GM15510 (cell line): ENCODE results near the gene KSR1.

Experiments used
- POLR2A ChIP-seq: IDR thresholded peaks from 3 replicates; pipeline ENCODE4 v1.6.1; 2011; ENCODE audit warnings: borderline replicate concordance; ENCODE audit not compliant: insufficient read length; ENCODE audit errors: extremely low read depth

KSR1 gene

GRCh38 chr17:27670791-27671590 lies 214.7 kb downstream of the KSR1 start:
- TF ChIP-seq POLR2A, result no peak

GRCh38 chr17:27671591-27671910 lies 215.3 kb downstream of the KSR1 start:
- TF ChIP-seq POLR2A, result no peak

GRCh38 chr17:27674335-27674734 lies 218.1 kb downstream of the KSR1 start:
- TF ChIP-seq POLR2A, result no peak
